B cell (primary cell): ENCODE results near the gene DPPA3. TPM values are rescaled to one million over a fixed set of nuclear protein-coding genes. Genes with fewer than 3 reads are reported as not detected.

Experiments
- ATAC-seq: fragments of 200-7000 bp; cut with Tn5 transposase; one replicate; pipeline ENCODE4 v1.10.0; 2021; ENCODE audit warnings: low read depth, mild to moderate bottlenecking, moderate number of reproducible peaks, moderate library complexity
- CTCF ChIA-PET: fragments of 350-600 bp; sonication (Branson Sonifier 250); formaldehyde crosslinking; loops from one replicate; lab custom pipeline; 2021; ENCODE audit warnings: antibody characterized with exemption, inconsistent platforms; lab: Charles Lee
- POLR2A ChIA-PET: fragments of 350-600 bp; sonication (Branson Sonifier 250); formaldehyde crosslinking; loops from one replicate; lab custom pipeline; 2021; ENCODE audit warnings: antibody characterized with exemption; lab: Charles Lee
- DNase-seq: peaks from one replicate; pipeline ENCODE4 v3.0.0; 2013
- H2AFZ ChIP-seq: 2 replicates; pipeline ENCODE4 v1.6.1; 2012; ENCODE audit warnings: mild to moderate bottlenecking, low read depth, low read length; ENCODE audit not compliant: insufficient read depth, poor library complexity, severe bottlenecking
- H3K27ac ChIP-seq, 2 donors: 1 replicate in 1 of 2; 2 replicates in 1 of 2; pipeline ENCODE4 v1.5.1; 2012 to 2013; ENCODE audit warnings: low read length in 2 of 2, mild to moderate bottlenecking in 2 of 2, moderate library complexity in 1 of 2
- H3K27me3 ChIP-seq, 4 experiments: fragments of 200-600 bp in 1 of 4; sonication (generic) in 1 of 4; replicated peaks in 1 of 4; 1 replicate in 2 of 4; 2 replicates in 2 of 4; pipeline versions ENCODE4 v1.6.1 to v1.7.0; 2013 to 2016; ENCODE audit warnings: low read length in 3 of 4, mild to moderate bottlenecking in 2 of 4, mixed read lengths in 1 of 4, moderate library complexity in 1 of 4; ENCODE audit not compliant: insufficient read depth in 4 of 4, control insufficient read depth in 3 of 4; ENCODE audit errors: control extremely low read depth in 1 of 4
- H3K36me3 ChIP-seq, 2 experiments: replicated peaks in 1 of 2; 1 replicate in 1 of 2; 2 replicates in 1 of 2; pipeline versions ENCODE4 v1.6.1 to v1.7.1; 2013; ENCODE audit warnings: low read length in 1 of 2; ENCODE audit not compliant: insufficient read depth in 2 of 2, control insufficient read depth in 1 of 2; ENCODE audit errors: control extremely low read depth in 1 of 2, extremely low read depth in 1 of 2
- H3K4me1 ChIP-seq, 2 donors: fragments of 200-600 bp in 1 of 2; sonication (generic) in 1 of 2; 1 replicate in 1 of 2; 2 replicates in 1 of 2; pipeline versions ENCODE4 v1.5.1 to v1.6.1; 2013 to 2017; ENCODE audit warnings: low read length in 2 of 2; ENCODE audit not compliant: control insufficient read depth in 2 of 2, insufficient read depth in 2 of 2
- H3K4me2 ChIP-seq: replicated peaks from 2 replicates; pipeline ENCODE3; 2012; ENCODE audit warnings: mild to moderate bottlenecking, low read depth, low read length; ENCODE audit not compliant: poor library complexity, severe bottlenecking
- H3K4me3 ChIP-seq, 5 experiments: fragments of 200-600 bp in 1 of 5; sonication (generic) in 1 of 5; 1 replicate in 3 of 5; 2 replicates in 2 of 5; pipeline versions ENCODE4 v1.5.1 to v1.7.0; 2011 to 2016; ENCODE audit warnings: low read length in 4 of 5, mild to moderate bottlenecking in 4 of 5, low read depth in 2 of 5, control low read depth in 1 of 5, moderate library complexity in 1 of 5; ENCODE audit not compliant: insufficient read depth in 1 of 5; ENCODE audit errors: control extremely low read depth in 1 of 5, extremely low read depth in 1 of 5
- H3K79me2 ChIP-seq: fragments of 200-600 bp; sonication (generic); one replicate; pipeline ENCODE4 v1.6.0; 2016; ENCODE audit warnings: low read length; ENCODE audit not compliant: control insufficient read depth, insufficient read depth
- H3K9ac ChIP-seq: fragments of 200-600 bp; sonication (generic); 2 replicates; pipeline ENCODE4 v1.6.1; 2017; ENCODE audit warnings: mild to moderate bottlenecking, low read length, moderate library complexity
- H3K9me3 ChIP-seq, 3 donors: one replicate each; pipeline versions ENCODE4 v1.6.1 to v1.7.1; 2013; ENCODE audit warnings: low read length in 2 of 3; ENCODE audit not compliant: control insufficient read depth in 2 of 3, insufficient read depth in 1 of 3; ENCODE audit errors: control extremely low read depth in 1 of 3
- H4K20me1 ChIP-seq: 2 replicates; pipeline ENCODE4 v1.6.0; 2012; ENCODE audit warnings: mild to moderate bottlenecking, low read length; ENCODE audit not compliant: insufficient read depth, control insufficient read depth, poor library complexity, severe bottlenecking
- H3K27ac Mint-ChIP-seq: one replicate; pipeline ENCODE4 v1.8.0; 2021; ENCODE audit warnings: mixed read lengths
- H3K27me3 Mint-ChIP-seq: one replicate; pipeline ENCODE4 v1.8.0; 2021; ENCODE audit warnings: mixed read lengths
- H3K4me1 Mint-ChIP-seq: one replicate; pipeline ENCODE4 v1.8.0; 2021; ENCODE audit warnings: mixed read lengths
- H3K4me3 Mint-ChIP-seq: one replicate; pipeline ENCODE4 v1.8.0; 2021; ENCODE audit warnings: mixed read lengths
- H3K9me3 Mint-ChIP-seq: one replicate; pipeline ENCODE4 v1.8.0; 2022; ENCODE audit warnings: mixed read lengths; ENCODE audit not compliant: insufficient read depth
- EZH2 ChIP-seq: IDR thresholded peaks from 2 replicates; pipeline ENCODE4 v1.6.1; 2012; ENCODE audit warnings: borderline replicate concordance, low read depth, mild to moderate bottlenecking, moderate library complexity, low read length; ENCODE audit not compliant: insufficient read depth, poor library complexity, severe bottlenecking
- WGBS: methylation state at CpG from one replicate; pipeline ENCODE4 v1.1.5; 2013; ENCODE audit warnings: missing lambda C conversion rate; ENCODE audit not compliant: insufficient coverage; 5-methylcytosine and 5-hydroxymethylcytosine counted together
- intact Hi-C: fragments of 100-400 bp; cut with micrococcal nuclease; formaldehyde crosslinking; loops from one replicate; pipeline ENCODE4 v1.10.0; 2022
- polyA plus RNA-seq: library from polyadenylated mRNA; depleted of rRNA; stranded (reverse); fragments of >200 nt; gene quantifications from 2 replicates; pipeline ENCODE4 v1.2.3, GENCODE V29; 2012
- total RNA-seq, 2 donors: library from RNA; stranded (reverse); fragments of 120-200 nt in 1 of 2; gene quantifications; 1 replicate in 1 of 2; 2 replicates in 1 of 2; pipeline versions ENCODE4 v1.2.3 to v1.2.4, GENCODE V29; 2013 to 2022
- TF ChIP-seq, protein P1 (sequence below): fragments of 200-600 bp; IDR thresholded peaks from one replicate; pipeline ENCODE4 v1.8.0; 2022; ENCODE audit warnings: antibody characterized with exemption, mild to moderate bottlenecking

Gene DPPA3
- total and polyA plus RNA-seq, 2 donors (not counting 1 experiment from before 2014, with no cell fraction given) = not detected

DNA sequence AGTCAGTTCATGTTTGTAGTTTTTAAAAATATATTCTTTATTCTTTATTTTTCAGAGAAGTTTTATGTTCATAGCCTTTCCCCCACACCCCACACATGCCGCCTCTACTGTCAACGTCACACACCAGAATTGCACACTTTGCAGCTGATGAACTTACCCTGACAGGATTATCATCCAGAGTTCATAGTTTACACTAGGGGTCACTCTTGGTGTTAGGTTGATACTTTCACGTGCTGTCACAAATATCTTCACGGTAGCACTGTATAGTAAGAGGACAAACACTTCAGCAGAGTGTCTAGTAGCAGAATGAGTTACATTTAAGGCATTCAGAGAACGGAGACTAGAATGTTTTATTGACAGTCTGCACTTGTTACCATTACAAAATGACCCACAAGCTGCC is 5.1 kb downstream of the DPPA3 start:
- ATAC-seq = no peak
- no peaks in the 10 kb centered on the region for H3K27me3 ChIP-seq
- no peak overlapping the region for H2AFZ ChIP-seq
- ChIA-PET POLR2A (no interaction called here), CTCF (interaction anchor here (0.6 to 1.8 kb wide), 2 partner anchors 90 to 154 kb away, joined by 3 to 11 read pairs; no protein-coding TSS in a partner anchor)
- no peaks in the 10 kb centered on the region for H4K20me1 ChIP-seq
- no peaks in the 10 kb centered on the region for H3K79me2 ChIP-seq
- no peak overlapping the region for H3K4me3 ChIP-seq
- H3K36me3 ChIP-seq = no peaks in the 10 kb centered on the region
- Mint-ChIP-seq H3K4me3 (no peak overlapping the region), H3K27ac (no peak overlapping the region), H3K9me3 (no peaks in the 10 kb centered on the region), H3K4me1 (no peaks in the 10 kb centered on the region), H3K27me3 (peaks cover 5% of the 10 kb centered on the region)
- H3K9ac ChIP-seq = no peak overlapping the region
- H3K9me3 ChIP-seq = no peaks in the 10 kb centered on the region
- DNase-seq = peak; percentile 14
- 20% methylated on average over 1 of the region's 5 CpGs for WGBS
- no peak overlapping the region for H3K4me2 ChIP-seq
- no peaks in the 10 kb centered on the region for H3K4me1 ChIP-seq
- intact Hi-C loops = no loop called here
- H3K27ac ChIP-seq = no peak overlapping the region
- TF ChIP-seq, protein P1, sequence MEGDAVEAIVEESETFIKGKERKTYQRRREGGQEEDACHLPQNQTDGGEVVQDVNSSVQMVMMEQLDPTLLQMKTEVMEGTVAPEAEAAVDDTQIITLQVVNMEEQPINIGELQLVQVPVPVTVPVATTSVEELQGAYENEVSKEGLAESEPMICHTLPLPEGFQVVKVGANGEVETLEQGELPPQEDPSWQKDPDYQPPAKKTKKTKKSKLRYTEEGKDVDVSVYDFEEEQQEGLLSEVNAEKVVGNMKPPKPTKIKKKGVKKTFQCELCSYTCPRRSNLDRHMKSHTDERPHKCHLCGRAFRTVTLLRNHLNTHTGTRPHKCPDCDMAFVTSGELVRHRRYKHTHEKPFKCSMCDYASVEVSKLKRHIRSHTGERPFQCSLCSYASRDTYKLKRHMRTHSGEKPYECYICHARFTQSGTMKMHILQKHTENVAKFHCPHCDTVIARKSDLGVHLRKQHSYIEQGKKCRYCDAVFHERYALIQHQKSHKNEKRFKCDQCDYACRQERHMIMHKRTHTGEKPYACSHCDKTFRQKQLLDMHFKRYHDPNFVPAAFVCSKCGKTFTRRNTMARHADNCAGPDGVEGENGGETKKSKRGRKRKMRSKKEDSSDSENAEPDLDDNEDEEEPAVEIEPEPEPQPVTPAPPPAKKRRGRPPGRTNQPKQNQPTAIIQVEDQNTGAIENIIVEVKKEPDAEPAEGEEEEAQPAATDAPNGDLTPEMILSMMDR = no peak
- TF ChIP-seq EZH2 = no peak

DNA sequence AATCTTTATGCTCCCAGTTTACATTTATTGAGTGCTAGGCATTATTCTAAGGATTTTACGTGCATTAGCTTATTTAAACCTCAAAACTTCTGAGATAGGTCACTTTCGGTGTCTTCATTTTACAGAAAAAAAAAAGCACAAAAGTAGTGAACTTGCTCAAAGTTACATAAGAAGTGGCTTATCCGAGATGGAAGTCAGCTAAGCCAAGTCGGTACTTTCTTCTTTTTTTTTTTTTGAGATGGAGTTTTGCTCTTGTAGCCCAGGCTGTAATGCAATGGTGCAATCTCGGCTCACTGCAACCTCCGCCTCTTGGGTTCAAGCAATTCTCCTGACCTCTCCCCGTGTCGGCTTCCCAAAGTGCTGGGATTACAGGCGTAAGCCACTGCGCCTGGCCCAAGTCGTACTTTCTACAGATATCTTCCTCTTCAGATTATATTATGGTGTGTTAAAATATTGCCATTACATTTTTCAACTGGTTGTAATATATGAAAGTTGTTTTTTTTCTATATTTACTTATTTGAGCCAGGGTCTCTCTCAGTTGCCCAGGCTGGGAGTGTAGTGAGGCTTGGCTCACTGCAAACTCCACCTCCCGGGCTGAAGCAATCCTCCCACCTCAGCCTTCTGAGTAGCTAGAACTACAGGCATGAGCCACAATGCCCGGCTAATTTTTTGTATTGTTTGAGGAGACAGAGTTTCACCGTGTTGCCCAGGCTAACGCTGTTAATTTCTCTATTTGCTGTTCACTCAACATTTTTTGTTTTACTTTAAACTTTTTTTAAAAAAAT is 8.9 kb downstream of the DPPA3 start:
- Histone ChIP-seq H2AFZ (no peak overlapping the region), H3K79me2 (no peaks in the 10 kb centered on the region), H4K20me1 (no peaks in the 10 kb centered on the region), H3K27ac (no peak overlapping the region), H3K4me1 (no peaks in the 10 kb centered on the region), H3K27me3 (no peaks in the 10 kb centered on the region), H3K4me3 (no peak overlapping the region), H3K4me2 (no peak overlapping the region), H3K36me3 (no peaks in the 10 kb centered on the region), H3K9ac (no peak overlapping the region), H3K9me3 (peaks cover 0 to 1% (median 0%) of the 10 kb centered on the region in 3 donors)
- ChIA-PET POLR2A (no interaction called here), CTCF (no interaction called here)
- no peaks in the 10 kb centered on the region for H3K4me1 Mint-ChIP-seq
- intact Hi-C loops = no loop called here
- ATAC-seq (no peak), DNase-seq (no peak)
- WGBS = 50% methylated on average over 2 of the region's 15 CpGs
- TF ChIP-seq, protein P1 = no peak
- TF ChIP-seq EZH2 = no peak
- H3K4me3 Mint-ChIP-seq = no peak overlapping the region
- H3K27me3 Mint-ChIP-seq = peaks cover 6% of the 10 kb centered on the region
- H3K27ac Mint-ChIP-seq = no peak overlapping the region
- H3K9me3 Mint-ChIP-seq = no peaks in the 10 kb centered on the region
